ENCODE data around the gene DDX43.

DDX43 gene

GRCh38 chr6:73409395-73409794, 14.8 kb downstream of the DDX43 start:
- H3K4me3 ChIP-seq (ENCODE audit: low read length), result no peak overlapping the region
- no peak for DNase-seq (ENCODE audit: low read depth)
- TF ChIP-seq CTCF (IDR thresholded peaks at IDR 0.05; ENCODE audit: insufficient read depth, low read depth, low read length, missing control alignments), result no peak

GRCh38 chr6:73413102-73413501, 18.5 kb downstream of the DDX43 start:
- no peak for DNase-seq (ENCODE audit: low read depth)
- no peak overlapping the region for H3K4me3 ChIP-seq (ENCODE audit: low read length)
- no peak for TF ChIP-seq CTCF (IDR thresholded peaks at IDR 0.05; ENCODE audit: insufficient read depth, low read depth, low read length, missing control alignments)

GRCh38 chr6:73418081-73418741, 23.6 kb downstream of the DDX43 start:
- no peak for TF ChIP-seq CTCF (IDR thresholded peaks at IDR 0.05; ENCODE audit: insufficient read depth, low read depth, low read length, missing control alignments)
- DNase-seq (ENCODE audit: low read depth), result no peak
- H3K4me3 ChIP-seq (ENCODE audit: low read length), result no peak overlapping the region

- TF ChIP-seq CTCF (IDR thresholded peaks at IDR 0.05; ENCODE audit: insufficient read depth, low read depth, low read length, missing control alignments), result no peak
- H3K4me3 ChIP-seq (ENCODE audit: low read length), result no peak overlapping the region
- DNase-seq (ENCODE audit: low read depth), result no peak
These were observed 26.9 kb downstream of the DDX43 start for GRCh38 chr6:73421534-73421933.

GRCh38 chr6:73435236-73435635, 40.6 kb downstream of the DDX43 start:
- no peak for TF ChIP-seq CTCF (IDR thresholded peaks at IDR 0.05; ENCODE audit: insufficient read depth, low read depth, low read length, missing control alignments)
- no peak overlapping the region for H3K4me3 ChIP-seq (ENCODE audit: low read length)
- no peak for DNase-seq (ENCODE audit: low read depth)

GRCh38 chr6:73443555-73443954, 48.9 kb downstream of the DDX43 start:
- TF ChIP-seq CTCF (IDR thresholded peaks at IDR 0.05; ENCODE audit: insufficient read depth, low read depth, low read length, missing control alignments), result no peak
- H3K4me3 ChIP-seq (ENCODE audit: low read length), result no peak overlapping the region
- no peak for DNase-seq (ENCODE audit: low read depth)
